Measurements from ENCODE around the gene ZNF155.
"Not testable (repeated sequence)": the region's sequence is repeated elsewhere in the genome, so short reads cannot be mapped to it uniquely, and the experiment has no call there.

Gene ZNF155

GRCh38 chr19:43983912-43984686, at the start of gene ZNF155:
Gene ZNF155, plus strand, starts transcription at chr19:43984188. Its CDS starts 4,356 bp downstream, at chr19:43988544.
- peak; percentile 32 to 97 (median 89) for DNase-seq

DNA sequence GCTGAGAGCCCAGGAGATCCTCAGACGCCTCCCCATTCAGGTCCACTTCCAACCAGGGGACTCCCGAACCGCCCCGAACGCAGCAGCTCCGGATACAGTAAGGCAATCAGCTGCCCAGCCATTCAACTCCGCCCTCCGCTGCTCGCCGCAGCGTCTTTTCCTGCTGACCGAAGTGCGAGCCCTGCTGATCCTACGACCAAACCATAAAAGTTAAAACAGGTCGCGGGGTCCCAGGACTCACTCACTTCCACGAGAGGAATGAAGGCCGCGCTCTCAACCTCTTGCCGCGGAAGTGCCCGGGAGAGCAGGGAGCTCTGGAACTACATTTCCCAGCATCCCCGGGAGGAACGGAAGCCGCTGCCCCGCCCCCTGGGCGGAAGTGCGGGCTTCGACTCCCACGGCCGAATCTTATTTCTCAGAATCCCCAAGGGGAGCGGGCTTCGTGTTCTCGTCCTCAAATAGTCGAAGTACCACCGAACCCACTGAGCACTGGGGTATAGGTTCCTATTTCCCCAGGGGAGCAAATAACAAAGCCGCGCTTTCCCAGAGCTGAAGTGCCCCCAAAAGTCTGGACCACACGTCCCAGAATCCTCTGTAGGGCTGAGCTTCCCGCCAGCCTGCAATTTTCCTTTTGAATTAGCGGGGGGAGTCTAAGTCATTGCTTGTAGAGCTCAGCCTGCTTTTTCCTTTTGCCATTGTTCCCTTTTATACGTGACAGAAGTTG, 48.8 kb upstream of the ZNF155 start, which contains the start of gene ZNF45:
ZNF45 (minus strand) TSS at position 298 of the 724 bp plus-strand sequence. CDS start 13,097 bp downstream, outside the sequence.
- peak; percentile 53 to 96 (median 85) for DNase-seq

DNA sequence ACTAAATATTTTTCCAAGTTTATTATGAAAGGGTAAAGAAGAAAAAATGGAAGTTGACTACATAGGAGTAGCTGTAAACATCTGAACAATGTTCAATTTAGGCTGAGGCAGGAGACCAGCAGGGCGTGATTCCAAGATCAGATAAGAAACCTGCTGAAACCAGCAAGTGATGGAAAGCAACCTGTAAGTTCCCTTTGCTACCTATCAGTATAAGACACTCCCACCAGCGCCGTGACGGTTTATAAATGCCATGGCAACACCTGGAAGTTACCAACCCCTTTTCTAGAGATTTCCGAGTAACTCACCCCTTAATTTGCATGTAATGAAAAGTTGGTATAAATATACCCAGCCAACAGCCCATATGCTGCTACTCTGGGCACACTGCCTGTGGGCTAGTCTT, 47.8 kb upstream of the ZNF155 start:
- DNase-seq: no peak

DNA sequence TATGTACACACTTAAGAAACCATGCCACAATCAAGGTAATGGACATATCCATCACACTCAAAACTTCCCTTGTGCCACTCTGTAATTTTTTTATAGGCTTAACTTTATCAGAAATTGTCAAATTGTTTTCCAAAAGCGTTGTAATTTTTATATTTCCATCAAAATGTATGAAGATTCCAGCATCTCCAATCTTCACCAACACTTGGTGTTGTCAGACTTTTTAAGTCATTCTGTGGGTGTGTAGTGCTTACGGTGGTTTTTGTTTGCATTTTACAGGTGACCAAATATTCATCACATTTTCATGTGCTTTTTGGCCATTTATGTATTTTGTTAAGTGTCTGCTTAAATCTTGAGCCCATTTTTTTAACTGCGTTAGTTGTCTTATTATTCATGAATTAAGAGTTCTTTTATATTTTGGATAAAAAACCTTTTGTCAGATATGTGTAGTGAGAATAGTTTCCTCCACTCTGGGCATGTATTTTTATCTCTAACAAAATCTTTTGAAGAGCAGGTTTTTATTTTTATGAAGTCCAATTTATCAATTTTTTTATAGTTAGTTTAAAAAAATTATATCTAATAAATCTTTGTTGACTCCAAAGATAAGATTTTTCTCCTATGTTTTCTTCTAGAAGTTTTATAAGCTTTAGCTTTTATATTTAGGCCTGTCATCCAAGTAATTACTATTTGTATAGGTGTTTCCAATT, 44.3 kb upstream of the ZNF155 start:
- no peak for DNase-seq

DNA sequence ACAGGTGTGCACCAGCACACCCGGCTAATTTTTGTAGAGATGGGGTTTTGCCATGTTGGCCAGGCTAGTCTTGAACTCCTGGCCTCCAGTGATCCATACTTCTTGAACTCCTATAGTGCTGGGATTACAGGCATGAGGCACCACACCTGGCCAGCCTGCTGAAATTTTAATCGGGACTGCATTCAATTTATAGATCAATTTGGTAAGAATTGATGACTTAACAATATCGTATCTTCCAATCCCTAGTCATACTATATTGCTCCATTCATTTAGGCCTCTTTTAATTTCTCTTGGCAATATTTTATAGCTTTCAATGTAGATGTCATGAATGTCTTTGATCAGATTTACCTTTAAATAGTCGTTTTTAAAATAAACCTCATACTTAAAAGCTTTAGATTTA, 43.3 kb upstream of the ZNF155 start:
- no peak for DNase-seq

DNA sequence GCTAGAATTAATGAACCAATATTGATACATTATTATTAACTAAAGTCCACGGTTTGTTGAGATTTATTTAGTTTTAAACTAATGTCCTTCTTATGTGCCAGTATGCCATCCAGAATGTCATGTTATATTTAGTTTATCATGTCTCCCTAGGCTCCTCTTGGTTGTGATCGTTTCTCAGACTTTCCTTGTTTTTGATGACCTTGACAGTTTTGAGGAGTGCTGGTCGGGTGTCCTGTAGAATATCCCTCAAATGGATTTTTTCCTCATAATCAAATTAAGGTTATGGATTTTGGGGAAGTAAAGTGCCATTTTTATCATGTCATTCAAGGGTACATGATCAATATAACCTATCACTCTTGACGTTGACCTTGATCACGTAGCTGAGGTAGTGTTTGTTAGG, 42.8 kb upstream of the ZNF155 start:
- DNase-seq: no peak

DNA sequence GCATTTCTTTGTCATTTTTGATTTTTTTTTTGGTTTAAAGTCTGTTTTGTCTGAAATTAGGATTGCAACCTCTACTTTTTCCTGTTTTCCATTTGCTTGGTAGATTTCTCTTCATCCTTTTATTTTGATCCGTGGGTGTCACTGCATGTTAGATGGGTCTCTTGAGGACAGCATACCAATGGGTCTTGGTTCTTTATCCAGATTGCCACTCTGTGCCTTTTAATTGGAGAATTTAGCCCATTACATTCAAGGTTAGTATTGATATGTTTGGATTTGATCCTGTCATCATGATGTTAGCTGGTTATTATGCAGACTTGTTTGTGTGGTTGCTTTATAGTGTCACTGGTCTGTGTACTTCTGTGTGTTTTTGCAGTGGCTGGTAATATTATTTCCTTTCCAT, 36.6 kb upstream of the ZNF155 start:
- DNase-seq: not testable (repeated sequence)

DNA sequence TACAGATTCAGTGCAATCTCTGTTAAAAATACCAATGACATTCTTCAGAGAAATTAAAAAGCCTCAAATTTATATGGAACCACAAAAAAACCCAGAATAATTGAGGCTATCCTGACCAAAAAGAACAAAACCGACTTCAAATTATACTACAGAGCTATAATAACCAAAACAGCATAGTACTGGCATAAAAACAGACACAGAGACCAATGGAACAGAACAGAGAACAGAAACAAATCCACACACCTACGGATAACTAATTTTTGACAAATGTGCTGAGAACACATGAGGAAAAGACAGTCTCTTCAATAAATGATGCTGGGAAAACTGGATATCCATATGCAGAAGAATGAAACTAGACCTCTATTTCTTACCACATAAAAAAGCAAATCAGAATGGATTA, 34.2 kb upstream of the ZNF155 start:
- DNase-seq: not testable (repeated sequence)

GRCh38 chr19:43950834-43951645, 32.9 kb upstream of the ZNF155 start, which contains the start of gene ZNF221:
Gene ZNF221, plus strand, starts transcription at chr19:43951228. Its CDS starts 11,499 bp downstream, at chr19:43962727.
- peak; percentile 18 to 93 (median 80) for DNase-seq

- DNase-seq: no peak
Measured at GRCh38 chr19:43956827-43957226, 27.2 kb upstream of the ZNF155 start.

DNA sequence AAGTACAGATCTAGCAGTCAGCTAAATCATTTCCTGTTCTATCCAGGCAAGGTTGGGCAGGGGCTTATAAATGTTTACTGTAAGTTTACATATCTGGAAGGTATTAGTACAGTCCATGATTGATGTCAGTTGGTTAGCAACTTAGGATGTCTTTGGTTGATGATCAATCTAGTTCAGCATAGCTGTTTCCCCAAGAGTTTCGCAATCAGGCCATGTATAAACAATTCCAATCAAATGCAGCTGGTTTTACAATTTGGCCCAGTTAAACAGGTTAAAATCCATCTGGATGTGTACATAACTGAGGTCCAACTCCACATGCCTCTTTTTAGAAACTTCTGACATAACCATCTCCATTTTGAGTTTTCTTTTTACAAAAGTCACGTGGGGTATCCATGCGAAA, 26.1 kb upstream of the ZNF155 start:
- no peak for DNase-seq

GRCh38 chr19:43960411-43960810, 23.6 kb upstream of the ZNF155 start:
- DNase-seq: no peak

DNA sequence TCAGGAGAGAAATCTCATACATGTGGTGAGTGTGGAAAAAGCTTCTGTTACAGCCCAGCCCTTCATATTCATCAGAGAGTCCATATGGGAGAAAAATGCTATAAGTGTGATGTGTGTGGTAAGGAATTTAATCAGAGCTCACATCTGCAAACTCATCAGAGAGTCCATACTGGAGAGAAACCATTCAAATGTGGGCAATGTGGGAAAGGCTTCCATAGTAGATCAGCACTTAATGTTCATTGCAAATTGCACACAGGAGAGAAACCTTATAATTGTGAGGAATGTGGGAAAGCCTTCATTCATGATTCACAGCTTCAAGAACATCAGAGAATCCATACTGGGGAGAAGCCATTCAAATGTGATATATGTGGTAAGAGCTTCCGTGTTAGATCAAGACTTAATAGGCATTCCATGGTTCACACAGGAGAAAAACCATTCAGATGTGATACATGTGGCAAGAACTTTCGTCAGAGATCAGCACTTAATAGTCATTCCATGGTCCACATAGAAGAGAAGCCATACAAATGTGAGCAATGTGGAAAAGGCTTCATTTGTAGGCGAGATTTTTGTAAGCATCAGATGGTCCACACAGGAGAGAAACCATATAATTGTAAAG, 17.8 kb upstream of the ZNF155 start:
- no peak for DNase-seq

GRCh38 chr19:43976732-43977131, 7.3 kb upstream of the ZNF155 start:
- DNase-seq: no peak

GRCh38 chr19:43983544-43983911, 460 bp upstream of the ZNF155 start:
- no peak for DNase-seq

DNA sequence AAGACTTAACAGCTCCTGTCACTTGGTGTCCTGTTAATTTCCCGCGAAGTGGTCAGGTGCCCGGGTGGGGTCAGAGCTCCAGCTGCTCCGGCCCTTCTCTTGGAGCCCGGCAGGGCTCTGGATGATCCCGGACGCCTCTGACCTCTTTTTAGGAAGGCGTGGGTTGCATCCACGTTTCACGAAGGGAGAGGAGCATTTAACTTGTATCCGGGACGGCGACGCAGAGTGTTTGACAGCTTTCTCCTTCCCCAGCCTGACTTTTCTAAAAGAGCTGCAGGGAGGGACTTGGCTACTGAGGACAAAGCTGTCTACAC, 656 bp downstream of the ZNF155 start:
- DNase-seq: peak in 12 of 51 donors; percentile 1 to 19 (median 2)

DNA sequence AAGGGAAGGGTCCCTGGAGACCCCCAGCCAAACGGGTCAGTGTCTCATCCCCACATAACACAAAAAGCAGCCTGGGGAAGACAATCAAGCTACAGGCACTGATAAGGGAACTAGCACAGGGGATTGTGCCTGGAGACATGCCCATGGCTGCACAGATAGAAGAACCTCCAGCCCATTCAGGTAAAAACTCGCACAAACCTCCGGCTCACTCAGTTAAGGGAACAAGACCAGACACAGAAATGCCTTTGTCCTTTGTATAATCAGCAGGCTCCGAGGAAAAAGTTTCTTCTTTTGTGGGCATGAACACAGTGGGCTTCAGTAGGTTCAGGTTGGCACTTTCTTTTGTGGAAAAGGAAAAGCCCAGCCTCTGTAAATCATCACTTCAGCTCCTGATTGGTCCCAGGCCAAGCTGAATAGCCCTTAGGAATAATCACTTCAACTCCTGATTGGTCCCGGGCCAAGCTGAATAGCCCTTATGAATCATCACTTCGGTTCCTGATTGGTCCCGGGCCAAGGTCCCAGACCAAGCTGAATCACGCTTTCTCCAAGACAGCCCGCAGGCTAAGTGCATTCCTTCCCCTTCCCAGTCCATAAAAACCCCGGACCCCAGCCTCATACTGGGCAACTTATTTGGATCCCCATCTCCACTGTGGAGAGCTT, 13.8 kb downstream of the ZNF155 start:
- DNase-seq: no peak

- DNase-seq: no peak
Measured at GRCh38 chr19:44002212-44002565, 18.2 kb downstream of the ZNF155 start.

- DNase-seq: peak; percentile 29 to 96 (median 87)
Measured at GRCh38 chr19:44002566-44003460, 18.8 kb downstream of the ZNF155 start, which contains the start of gene ZNF230. Gene ZNF230, plus strand, starts transcription at chr19:44002957. Its CDS starts 4,122 bp downstream, at chr19:44007079.

All from hypothalamus (tissue), 51 donors.